ENCODE results near the gene ATR. TPM values are rescaled to one million over a fixed set of nuclear protein-coding genes. Genes with fewer than 3 reads are reported as not detected.
A peak's percentile ranks its signal among the peaks of the same experiment; 100 is the strongest.

Gene ATR
- 13.3 and 20.4 TPM in 2 replicates for total RNA-seq (2014; rRNA removed; shearing (Covaris generic))

DNA sequence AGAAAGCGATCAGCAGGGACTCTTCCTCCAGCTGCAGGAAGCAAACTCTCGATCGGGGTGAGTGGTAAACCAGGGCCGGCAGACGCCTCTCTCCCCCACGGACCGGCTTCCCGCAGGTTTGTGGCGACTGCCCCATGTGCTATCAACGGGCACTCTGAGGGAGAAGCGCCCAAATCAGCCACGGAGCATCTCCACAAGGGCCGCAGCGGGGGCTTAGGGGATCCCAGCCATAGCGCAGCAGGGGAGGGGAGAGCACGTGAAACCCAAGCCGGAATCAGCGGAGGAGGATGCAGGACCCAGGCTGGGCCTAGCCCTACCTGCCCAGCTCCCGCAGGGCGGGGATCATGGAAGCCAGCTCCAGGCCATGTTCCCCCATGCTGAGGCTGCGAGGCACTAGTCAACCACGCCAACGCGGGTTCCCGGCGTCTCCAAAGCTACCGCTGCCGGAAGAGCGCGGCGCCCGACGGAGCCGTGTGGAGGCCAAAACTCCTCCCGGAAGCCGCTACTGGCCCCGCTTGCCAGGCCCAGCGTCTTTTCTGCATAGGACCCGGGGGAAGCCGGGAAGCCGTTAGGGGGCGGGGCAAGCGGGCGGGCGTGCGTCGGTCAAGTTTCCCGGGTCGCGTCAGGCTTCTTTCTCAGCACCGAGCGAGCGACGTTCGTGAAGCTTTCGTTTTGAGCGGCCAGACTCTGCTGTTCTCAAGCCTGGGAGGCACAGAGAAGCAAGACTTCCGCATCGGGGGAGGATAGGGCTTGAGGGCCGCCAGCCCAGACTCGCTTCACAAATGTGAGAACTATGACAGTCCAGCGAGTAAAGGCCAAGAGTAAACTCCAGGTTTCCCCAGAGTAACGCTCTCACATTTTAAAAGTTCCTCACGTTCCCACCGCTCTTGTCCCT, at the start of gene ATR:
Gene ATR, minus strand, starts transcription at position 405 of the 895 bp plus-strand sequence. Its CDS starts 29 bp downstream, at position 376.
- peak within 1 kb of the TSS; percentile 84 for H3K4me3 ChIP-seq
- DNase-seq (ENCODE audit: low read depth in 1 of 2, low spot score in 2 of 2) = peak; percentile 91 to 95

GRCh38 chr3:142626971-142627370, 48.4 kb upstream of the ATR start:
- Histone ChIP-seq H3K4me3 (no peak overlapping the region), H3K27ac (no peak overlapping the region), H3K4me1 (replicated peaks) (no peaks in the 10 kb centered on the region), H3K9me3 (replicated peaks) (no peaks in the 10 kb centered on the region), H3K27me3 (replicated peaks) (no peaks in the 10 kb centered on the region; the same call in 1 of the 2 replicates), H3K36me3 (no peaks in the 10 kb centered on the region)
- DNase-seq (ENCODE audit: low read depth in 1 of 2, low spot score in 2 of 2) = no peak

More for the DNA sequence above, at the start of gene ATR:
- H3K36me3 ChIP-seq = peaks cover 18% of the 10 kb centered on the region
- H3K27ac ChIP-seq = peak within 1 kb of the TSS; percentile 88
- H3K27me3 ChIP-seq (replicated peaks) = 0 out of 2 replicates have a peak, but pooled peaks cover 3% of the 10 kb centered on the region
- H3K9me3 ChIP-seq (replicated peaks) = no peaks in the 10 kb centered on the region
- peaks cover 5% of the 10 kb centered on the region for H3K4me1 ChIP-seq (replicated peaks)

GRCh38 chr3:142625153-142625440, 46.6 kb upstream of the ATR start:
- no peaks in the 10 kb centered on the region for H3K9me3 ChIP-seq (replicated peaks)
- H3K36me3 ChIP-seq = no peaks in the 10 kb centered on the region
- DNase-seq (ENCODE audit: low read depth in 1 of 2, low spot score in 2 of 2) = no peak
- H3K4me3 ChIP-seq = no peak overlapping the region
- H3K27me3 ChIP-seq (replicated peaks) = no peaks in the 10 kb centered on the region; the same call in 1 of the 2 replicates
- H3K27ac ChIP-seq = no peak overlapping the region
- no peaks in the 10 kb centered on the region for H3K4me1 ChIP-seq (replicated peaks)

DNA sequence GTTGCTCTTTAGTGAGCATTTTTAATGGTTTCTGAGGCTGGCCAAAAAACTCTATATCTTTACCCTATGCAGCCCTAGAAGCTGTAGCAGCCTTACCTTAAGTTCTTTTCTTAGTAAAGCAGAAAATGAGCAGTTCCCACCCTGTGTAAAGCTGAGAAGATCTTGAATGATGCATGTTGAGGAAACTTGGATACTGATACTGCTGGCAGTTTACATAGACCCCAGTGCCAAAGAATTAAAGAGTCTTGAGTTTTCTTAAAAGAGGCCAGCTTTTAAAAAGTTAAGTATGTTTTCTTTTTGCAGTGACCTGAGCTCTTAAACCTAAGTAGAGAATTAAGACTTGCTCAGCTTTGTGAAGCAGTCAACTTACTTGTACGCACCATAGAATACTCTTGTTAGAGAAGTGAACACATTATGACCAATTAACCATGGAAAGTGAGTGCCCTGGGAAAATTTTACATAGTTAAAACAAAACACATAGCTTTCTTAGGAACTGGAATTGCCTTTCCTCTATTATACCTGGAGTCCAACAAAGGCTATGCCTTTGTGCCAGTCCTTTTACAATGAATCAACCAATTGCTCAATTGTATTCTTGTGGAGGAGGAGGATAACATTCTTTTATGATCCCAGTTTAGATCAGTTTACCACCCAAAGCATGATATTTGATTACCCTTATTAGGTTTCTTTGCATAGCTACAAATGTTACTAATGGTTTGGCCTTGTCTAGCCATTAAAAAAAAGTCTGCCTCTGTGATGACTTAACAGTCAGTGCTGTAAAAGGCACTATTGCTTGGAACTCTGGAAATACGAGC, 46.0 kb upstream of the ATR start:
- H3K4me3 ChIP-seq = no peak overlapping the region
- H3K9me3 ChIP-seq (replicated peaks) = no peaks in the 10 kb centered on the region
- no peaks in the 10 kb centered on the region for H3K4me1 ChIP-seq (replicated peaks)
- H3K27ac ChIP-seq = no peak overlapping the region
- H3K27me3 ChIP-seq (replicated peaks) = no peaks in the 10 kb centered on the region; the same call in 1 of the 2 replicates
- no peaks in the 10 kb centered on the region for H3K36me3 ChIP-seq
- no peak for DNase-seq (ENCODE audit: low read depth in 1 of 2, low spot score in 2 of 2)

GRCh38 chr3:142623194-142623593, 44.7 kb upstream of the ATR start:
- Histone ChIP-seq H3K4me3 (no peak overlapping the region), H3K9me3 (replicated peaks) (no peaks in the 10 kb centered on the region), H3K36me3 (no peaks in the 10 kb centered on the region), H3K4me1 (replicated peaks) (no peaks in the 10 kb centered on the region; the same call in 1 of the 2 replicates), H3K27me3 (replicated peaks) (no peaks in the 10 kb centered on the region; the same call in 1 of the 2 replicates), H3K27ac (no peak overlapping the region)
- no peak for DNase-seq (ENCODE audit: low read depth in 1 of 2, low spot score in 2 of 2)

DNA sequence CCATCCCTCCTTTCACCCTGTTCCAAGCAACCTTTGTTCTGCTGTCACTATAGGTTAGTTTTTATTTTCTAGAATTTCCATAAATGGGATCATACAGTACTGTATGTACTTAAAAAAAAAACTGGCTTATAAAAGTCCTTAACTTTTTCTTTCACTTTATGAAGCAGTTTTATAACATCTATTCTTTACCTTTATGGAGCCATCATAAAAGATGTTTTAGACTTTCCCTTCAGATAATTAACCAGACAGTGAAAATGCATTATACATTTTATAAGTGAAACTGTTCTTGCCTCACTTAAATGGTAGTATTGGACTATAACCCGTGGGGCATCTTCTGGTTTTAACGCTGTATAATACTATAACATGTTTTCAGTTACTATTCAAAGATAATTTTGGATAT, 43.9 kb upstream of the ATR start:
- Histone ChIP-seq H3K4me3 (no peak overlapping the region), H3K36me3 (no peaks in the 10 kb centered on the region), H3K27me3 (replicated peaks) (no peaks in the 10 kb centered on the region; the same call in 1 of the 2 replicates), H3K4me1 (replicated peaks) (no peaks in the 10 kb centered on the region; the same call in 1 of the 2 replicates), H3K9me3 (replicated peaks) (no peaks in the 10 kb centered on the region), H3K27ac (no peak overlapping the region)
- DNase-seq (ENCODE audit: low read depth in 1 of 2, low spot score in 2 of 2) = no peak

- H3K36me3 ChIP-seq = no peaks in the 10 kb centered on the region
- no peaks in the 10 kb centered on the region; the same call in none of the 2 replicates for H3K27me3 ChIP-seq (replicated peaks)
- no peak for DNase-seq (ENCODE audit: low read depth in 1 of 2, low spot score in 2 of 2)
- H3K4me3 ChIP-seq = no peak overlapping the region
- H3K9me3 ChIP-seq (replicated peaks) = no peaks in the 10 kb centered on the region
- H3K4me1 ChIP-seq (replicated peaks) = no peaks in the 10 kb centered on the region; the same call in 1 of the 2 replicates
- H3K27ac ChIP-seq = no peak overlapping the region
These were observed 40.5 kb upstream of the ATR start for GRCh38 chr3:142618917-142619461.

- Histone ChIP-seq H3K9me3 (replicated peaks) (no peaks in the 10 kb centered on the region), H3K4me1 (replicated peaks) (no peaks in the 10 kb centered on the region; the same call in 1 of the 2 replicates), H3K4me3 (no peak overlapping the region), H3K36me3 (no peaks in the 10 kb centered on the region), H3K27ac (no peak overlapping the region), H3K27me3 (replicated peaks) (no peaks in the 10 kb centered on the region; the same call in 1 of the 2 replicates)
- no peak for DNase-seq (ENCODE audit: low read depth in 1 of 2, low spot score in 2 of 2)
These were observed 36.6 kb upstream of the ATR start for GRCh38 chr3:142615171-142615570.

GRCh38 chr3:142614059-142614626, 35.6 kb upstream of the ATR start:
- Histone ChIP-seq H3K27ac (no peak overlapping the region), H3K27me3 (replicated peaks) (no peaks in the 10 kb centered on the region; the same call in 1 of the 2 replicates), H3K9me3 (replicated peaks) (no peaks in the 10 kb centered on the region), H3K4me1 (replicated peaks) (no peaks in the 10 kb centered on the region; the same call in 1 of the 2 replicates), H3K36me3 (no peaks in the 10 kb centered on the region), H3K4me3 (no peak overlapping the region)
- no peak for DNase-seq (ENCODE audit: low read depth in 1 of 2, low spot score in 2 of 2)

DNA sequence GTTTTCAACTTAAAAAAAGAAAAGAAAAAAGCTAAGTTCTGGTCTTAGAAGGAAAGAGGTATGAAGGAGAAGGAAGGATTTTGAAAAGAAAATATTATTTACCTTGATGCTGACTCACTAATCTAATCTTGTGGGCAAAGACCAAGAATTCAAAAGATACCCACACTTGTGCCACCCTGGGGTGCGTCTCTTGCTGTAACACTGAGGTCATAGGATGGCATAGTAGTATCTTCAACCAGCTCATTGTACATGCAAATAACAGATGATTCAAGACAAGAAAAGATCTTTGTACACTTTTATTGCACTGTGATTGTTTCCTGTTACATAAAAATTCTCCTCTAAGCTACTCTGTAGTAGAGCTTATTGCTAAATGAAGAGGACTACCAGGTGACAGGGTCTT, 35.0 kb upstream of the ATR start:
- Histone ChIP-seq H3K27me3 (replicated peaks) (no peaks in the 10 kb centered on the region; the same call in 1 of the 2 replicates), H3K4me3 (no peak overlapping the region)
- DNase-seq (ENCODE audit: low read depth in 1 of 2, low spot score in 2 of 2) = no peak

GRCh38 chr3:142611206-142611605, 32.7 kb upstream of the ATR start:
- H3K4me3 ChIP-seq = no peak overlapping the region
- no peaks in the 10 kb centered on the region for H3K9me3 ChIP-seq (replicated peaks)
- no peaks in the 10 kb centered on the region; the same call in 1 of the 2 replicates for H3K27me3 ChIP-seq (replicated peaks)
- H3K4me1 ChIP-seq (replicated peaks) = no peaks in the 10 kb centered on the region
- no peak overlapping the region for H3K27ac ChIP-seq
- DNase-seq (ENCODE audit: low read depth in 1 of 2, low spot score in 2 of 2) = no peak
- no peaks in the 10 kb centered on the region for H3K36me3 ChIP-seq

More for the DNA sequence above, 35.0 kb upstream of the ATR start:
- Histone ChIP-seq H3K4me1 (replicated peaks) (no peaks in the 10 kb centered on the region), H3K9me3 (replicated peaks) (no peaks in the 10 kb centered on the region), H3K27ac (no peak overlapping the region), H3K36me3 (no peaks in the 10 kb centered on the region)

- Histone ChIP-seq H3K27me3 (replicated peaks) (no peaks in the 10 kb centered on the region), H3K4me3 (no peak overlapping the region), H3K36me3 (no peaks in the 10 kb centered on the region), H3K27ac (no peak overlapping the region), H3K4me1 (replicated peaks) (no peaks in the 10 kb centered on the region), H3K9me3 (replicated peaks) (no peaks in the 10 kb centered on the region)
- DNase-seq (ENCODE audit: low read depth in 1 of 2, low spot score in 2 of 2) = no peak
These were observed 30.6 kb upstream of the ATR start for GRCh38 chr3:142609136-142609535.

- H3K4me1 ChIP-seq (replicated peaks) = no peaks in the 10 kb centered on the region
- H3K9me3 ChIP-seq (replicated peaks) = no peaks in the 10 kb centered on the region
- no peaks in the 10 kb centered on the region for H3K36me3 ChIP-seq
- H3K4me3 ChIP-seq = no peak overlapping the region
- no peak overlapping the region for H3K27ac ChIP-seq
- no peak for DNase-seq (ENCODE audit: low read depth in 1 of 2, low spot score in 2 of 2)
- H3K27me3 ChIP-seq (replicated peaks) = no peaks in the 10 kb centered on the region
These were observed 30.1 kb upstream of the ATR start for GRCh38 chr3:142608631-142609030.
